HEK293 (cell line): ENCODE data around the gene DENND1A.

Source experiments
- OSR2 ChIP-seq: fragments of 450-650 bp; formaldehyde crosslinking; IDR thresholded peaks from 2 replicates; pipeline ENCODE4 v1.5.1; 2016; ENCODE audit warnings: missing biosample characterization, missing genetic modification characterization
- TF ChIP-seq, protein P1 (sequence below): fragments of 450-650 bp; formaldehyde crosslinking; IDR thresholded peaks from 2 replicates; pipeline ENCODE4 v1.5.1; 2016; ENCODE audit warnings: missing biosample characterization, missing genetic modification characterization

DNA sequence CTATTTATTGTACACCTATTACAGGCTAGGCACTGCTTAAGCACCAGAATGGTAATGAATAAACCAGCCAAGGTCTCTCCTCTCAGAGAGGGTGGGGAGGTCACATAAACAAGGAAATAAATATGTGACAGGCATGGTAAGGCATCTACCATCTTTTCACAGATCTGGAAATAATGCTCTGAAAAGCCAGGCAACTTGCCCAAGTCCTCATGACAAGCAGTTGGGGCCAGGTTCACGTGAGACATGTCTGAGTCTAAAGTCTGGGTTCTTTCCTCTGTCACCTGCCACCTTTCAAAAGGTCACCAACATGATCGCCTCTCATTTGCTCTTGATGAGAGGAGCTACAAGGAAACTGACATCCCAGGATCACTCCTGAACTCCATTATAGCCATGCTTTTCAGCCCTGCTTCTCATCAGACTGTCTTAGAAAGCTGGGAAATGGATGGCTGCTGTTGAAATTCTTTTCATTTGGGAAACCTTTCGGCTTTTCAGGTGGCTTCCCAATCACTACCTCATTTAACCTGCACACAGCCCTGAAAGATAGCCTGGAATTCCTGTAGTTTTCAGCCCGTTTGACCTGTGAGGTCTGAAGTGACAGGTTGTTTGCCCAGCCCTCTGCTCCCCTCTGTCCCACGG is 450.8 kb downstream of the DENND1A start:
- TF ChIP-seq OSR2: no peak
- TF ChIP-seq, protein P1, sequence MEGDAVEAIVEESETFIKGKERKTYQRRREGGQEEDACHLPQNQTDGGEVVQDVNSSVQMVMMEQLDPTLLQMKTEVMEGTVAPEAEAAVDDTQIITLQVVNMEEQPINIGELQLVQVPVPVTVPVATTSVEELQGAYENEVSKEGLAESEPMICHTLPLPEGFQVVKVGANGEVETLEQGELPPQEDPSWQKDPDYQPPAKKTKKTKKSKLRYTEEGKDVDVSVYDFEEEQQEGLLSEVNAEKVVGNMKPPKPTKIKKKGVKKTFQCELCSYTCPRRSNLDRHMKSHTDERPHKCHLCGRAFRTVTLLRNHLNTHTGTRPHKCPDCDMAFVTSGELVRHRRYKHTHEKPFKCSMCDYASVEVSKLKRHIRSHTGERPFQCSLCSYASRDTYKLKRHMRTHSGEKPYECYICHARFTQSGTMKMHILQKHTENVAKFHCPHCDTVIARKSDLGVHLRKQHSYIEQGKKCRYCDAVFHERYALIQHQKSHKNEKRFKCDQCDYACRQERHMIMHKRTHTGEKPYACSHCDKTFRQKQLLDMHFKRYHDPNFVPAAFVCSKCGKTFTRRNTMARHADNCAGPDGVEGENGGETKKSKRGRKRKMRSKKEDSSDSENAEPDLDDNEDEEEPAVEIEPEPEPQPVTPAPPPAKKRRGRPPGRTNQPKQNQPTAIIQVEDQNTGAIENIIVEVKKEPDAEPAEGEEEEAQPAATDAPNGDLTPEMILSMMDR: no peak
